ENCODE data around the gene MYH10.

The MYH10 gene

DNA sequence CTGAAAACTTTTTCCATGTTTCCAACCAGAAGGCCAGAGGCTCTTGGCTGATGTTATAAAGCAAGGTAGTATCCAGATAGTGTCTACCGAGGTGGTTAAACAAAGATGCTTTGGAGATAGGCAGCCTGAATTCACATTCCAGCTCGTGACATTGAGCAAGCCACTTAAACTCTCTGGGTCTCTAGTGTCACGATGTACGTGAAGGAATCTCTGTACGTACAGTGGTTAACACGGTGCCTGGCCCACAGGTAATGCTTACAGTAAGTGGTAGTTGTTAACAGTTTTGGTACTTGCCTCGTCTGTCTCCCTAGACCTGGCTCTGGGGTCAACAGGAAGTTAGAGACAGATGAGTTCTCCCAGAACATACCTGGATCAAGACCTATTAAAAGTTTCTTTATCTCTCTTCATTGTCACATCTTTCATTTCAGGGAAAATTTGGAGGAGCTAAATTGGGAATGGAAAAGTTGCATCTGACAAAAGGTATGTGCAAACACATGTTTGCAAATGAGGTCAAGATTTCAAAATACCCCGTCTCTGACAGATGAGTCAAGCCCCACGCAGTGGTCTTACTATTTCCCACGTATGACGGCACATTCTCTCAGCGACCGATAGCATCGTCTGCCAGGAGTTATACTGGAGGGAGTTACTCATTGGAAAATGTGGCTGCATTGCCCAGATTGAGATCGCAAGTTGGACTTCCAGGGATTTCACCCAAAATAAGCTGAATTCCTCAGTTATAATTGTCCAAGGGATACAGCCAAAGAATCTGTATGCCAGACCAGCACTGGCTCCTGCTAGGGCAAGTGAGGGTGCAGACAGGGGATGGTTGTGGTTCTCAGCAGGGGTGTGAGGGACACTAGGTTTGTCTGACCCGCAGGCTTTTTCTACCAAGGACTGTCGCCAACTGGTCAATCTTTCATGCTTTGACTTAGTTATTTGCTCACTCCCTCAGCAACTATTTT, 18.9 kb upstream of the MYH10 start:
- no peak for DNase-seq (ENCODE audit: low read depth, low spot score)

DNA sequence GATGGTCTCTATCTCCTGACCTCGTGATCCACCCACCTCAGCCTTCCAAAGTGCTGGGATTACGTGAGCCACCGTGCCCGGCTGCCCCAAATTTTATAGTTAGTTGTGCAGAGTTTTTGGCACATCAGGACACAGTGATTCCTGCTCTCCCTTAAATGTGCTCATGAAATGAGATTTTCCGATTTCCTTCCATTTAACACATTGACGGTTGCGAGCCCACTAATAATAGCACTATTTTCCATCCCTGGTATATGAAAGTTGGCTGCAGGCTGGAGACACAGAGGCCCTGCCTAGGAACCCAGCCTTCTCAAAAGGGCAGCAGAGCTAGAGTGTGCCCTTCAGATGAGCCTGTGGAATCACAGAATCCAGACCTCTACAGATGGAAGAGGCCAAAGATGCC, 17.4 kb upstream of the MYH10 start:
- DNase-seq (ENCODE audit: low read depth, low spot score): no peak

DNA sequence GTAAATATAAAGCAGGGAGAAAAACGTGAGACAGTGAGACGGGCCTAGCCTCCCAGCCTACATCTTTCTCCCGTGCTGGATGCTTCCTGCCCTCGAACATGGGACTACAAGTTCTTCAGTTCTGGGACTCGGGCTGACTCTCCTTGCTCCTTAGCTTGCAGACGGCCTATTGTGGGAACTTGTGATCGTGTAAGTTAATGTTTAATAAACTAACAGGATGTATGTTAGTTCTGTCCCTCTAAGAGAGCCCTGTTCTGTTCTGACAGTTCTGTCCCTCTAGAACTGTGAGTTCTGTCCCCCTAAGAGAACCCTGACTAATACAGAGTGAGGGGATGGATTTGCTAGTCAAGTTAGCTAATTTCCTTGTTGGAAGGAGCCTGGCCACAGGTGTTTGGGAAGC, 16.7 kb upstream of the MYH10 start:
- no peak for DNase-seq (ENCODE audit: low read depth, low spot score)

DNA sequence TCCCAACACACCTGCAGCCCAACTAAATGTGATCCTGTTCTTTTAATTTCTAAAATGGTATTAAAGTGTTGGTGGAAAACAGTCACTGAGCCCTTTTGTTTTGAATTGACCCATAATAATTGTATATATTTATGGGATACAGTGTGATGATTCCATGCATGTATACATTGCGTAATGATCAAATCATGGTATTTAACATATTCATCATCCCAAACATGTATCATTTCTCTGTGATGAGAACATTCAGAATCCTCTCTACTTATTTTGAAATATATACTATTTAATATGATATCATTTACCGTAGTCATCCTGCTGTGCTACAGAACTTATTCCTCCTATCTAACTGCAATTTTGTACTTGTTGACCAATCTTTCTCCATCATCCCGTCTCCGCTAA, 14.0 kb upstream of the MYH10 start:
- no peak for DNase-seq (ENCODE audit: low read depth, low spot score)

GRCh38 chr17:8643855-8644506, 13.5 kb upstream of the MYH10 start:
- no peak for DNase-seq (ENCODE audit: low read depth, low spot score)

- DNase-seq (ENCODE audit: low read depth, low spot score): no peak
Measured at GRCh38 chr17:8639709-8640108, 9.2 kb upstream of the MYH10 start.

GRCh38 chr17:8632061-8632460, 1.5 kb upstream of the MYH10 start:
- DNase-seq (ENCODE audit: low read depth, low spot score): no peak

DNA sequence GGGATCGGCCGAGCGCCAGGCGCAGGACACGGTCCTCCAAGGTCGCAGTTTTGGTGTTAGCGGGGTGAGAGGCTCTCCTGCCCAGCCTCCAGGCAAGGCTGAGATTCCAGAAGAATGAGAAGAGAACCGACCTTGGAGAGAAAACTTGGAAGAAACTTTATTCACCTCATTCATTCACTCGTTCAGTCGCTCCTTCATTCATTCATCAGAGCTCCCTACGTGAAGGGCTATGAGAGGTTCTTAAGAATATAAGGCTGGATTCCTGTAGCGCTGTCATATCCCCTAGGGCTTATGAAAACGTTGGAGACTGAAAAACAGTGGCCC, 991 bp upstream of the MYH10 start:
- DNase-seq (ENCODE audit: low read depth, low spot score): no peak

DNA sequence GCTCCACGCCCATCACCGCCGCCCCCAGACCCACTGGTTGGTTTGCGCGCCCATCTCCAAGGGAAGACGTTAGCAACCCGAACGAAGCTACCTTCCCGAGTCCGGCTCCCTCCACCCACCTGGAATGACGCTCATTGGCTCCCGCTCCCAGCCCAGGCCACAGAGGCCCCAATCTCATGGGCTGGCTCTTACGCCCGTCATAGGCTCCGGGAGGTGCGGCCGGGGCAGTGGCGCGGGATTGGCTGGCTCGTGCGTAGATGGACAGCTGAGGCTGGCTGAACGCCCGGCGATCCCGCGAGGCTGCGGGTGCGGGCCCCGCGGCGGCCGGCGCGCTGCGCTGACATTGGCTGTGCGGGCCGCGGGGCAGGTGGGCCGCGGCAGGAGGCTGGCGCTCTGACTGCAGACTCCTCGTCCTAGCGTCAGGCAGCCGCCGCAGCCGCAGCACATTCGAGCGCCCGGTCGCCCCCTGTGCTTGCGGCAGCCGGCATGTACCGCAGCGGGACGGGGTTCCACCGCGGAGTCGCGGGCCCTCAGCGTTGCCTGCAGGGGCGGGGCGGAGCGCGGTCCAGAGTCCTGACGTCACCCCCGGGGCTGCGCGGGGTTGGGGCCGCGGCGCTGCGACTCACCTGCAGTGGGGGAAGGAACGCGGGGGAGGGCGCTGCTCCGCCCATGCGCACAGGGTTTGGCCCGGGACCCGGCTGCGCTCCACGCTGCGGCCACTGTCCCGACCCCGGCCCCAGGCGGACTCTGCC, 453 bp upstream of the MYH10 start:
- DNase-seq (ENCODE audit: low read depth, low spot score): peak; percentile 76

GRCh38 chr17:8629371-8630226, 926 bp downstream of the MYH10 start:
- DNase-seq (ENCODE audit: low read depth, low spot score): no peak

- no peak for DNase-seq (ENCODE audit: low read depth, low spot score)
Measured at GRCh38 chr17:8628609-8629169, 1.8 kb downstream of the MYH10 start.

DNA sequence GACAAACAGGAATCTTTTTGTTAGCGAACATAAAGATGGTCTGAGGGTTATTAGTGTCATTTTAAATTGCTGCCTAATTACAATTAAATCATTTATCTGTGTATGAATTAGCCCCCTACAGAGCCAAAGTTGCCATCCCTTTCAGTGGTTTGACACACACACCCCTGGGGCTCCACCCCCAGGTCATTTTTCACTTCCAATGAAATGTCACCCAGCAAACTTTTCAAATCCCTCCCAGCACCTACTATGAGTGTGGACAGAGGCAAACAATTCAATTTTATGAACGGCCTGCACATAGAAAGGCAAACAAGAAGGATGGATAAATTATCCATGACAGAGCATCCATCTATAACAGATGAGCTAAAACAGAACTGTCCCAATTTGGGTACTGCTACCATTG, 2.4 kb downstream of the MYH10 start:
- no peak for DNase-seq (ENCODE audit: low read depth, low spot score)

DNA sequence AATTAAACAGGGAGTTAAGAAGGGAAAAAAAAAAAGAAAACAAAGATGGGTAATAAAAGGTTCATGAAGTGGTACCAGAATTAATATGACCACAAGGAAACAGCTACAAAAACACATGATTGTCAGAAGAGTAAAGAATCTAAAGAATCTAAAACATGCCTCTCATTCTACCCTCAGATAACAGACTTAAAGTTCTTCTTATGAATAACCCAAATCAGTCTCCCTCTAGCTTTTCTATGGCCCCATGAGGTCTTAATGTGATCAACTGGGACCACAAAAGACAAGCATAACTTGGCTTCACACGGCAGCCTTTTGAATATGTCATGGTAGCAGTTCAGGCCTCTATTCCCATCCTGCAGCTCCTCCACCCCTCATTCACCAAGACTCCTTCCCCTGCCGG, 6.9 kb downstream of the MYH10 start:
- no peak for DNase-seq (ENCODE audit: low read depth, low spot score)

DNA sequence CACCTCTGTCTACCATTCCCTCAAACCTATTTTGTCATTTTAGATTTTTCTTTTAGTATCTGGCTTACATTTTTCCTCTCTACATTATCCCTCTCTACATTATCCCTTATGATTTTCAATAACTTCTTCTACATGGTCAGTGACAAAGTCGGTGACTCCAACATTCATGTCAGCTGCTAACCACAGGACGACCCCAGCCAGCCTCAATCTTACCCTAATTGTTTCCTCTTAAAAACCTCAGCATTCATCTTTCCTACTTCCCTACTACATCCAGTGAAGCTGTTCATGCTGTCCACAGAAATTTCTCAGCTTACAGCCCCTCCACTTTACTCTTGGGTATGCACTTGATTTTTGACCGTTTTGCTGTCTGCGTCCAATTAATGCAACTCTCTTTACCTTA, 8.3 kb downstream of the MYH10 start:
- DNase-seq (ENCODE audit: low read depth, low spot score): no peak

- no peak for DNase-seq (ENCODE audit: low read depth, low spot score)
Measured at GRCh38 chr17:8621585-8621984, 8.9 kb downstream of the MYH10 start.

GRCh38 chr17:8619294-8619693, 11.2 kb downstream of the MYH10 start:
- no peak for DNase-seq (ENCODE audit: low read depth, low spot score)

DNA sequence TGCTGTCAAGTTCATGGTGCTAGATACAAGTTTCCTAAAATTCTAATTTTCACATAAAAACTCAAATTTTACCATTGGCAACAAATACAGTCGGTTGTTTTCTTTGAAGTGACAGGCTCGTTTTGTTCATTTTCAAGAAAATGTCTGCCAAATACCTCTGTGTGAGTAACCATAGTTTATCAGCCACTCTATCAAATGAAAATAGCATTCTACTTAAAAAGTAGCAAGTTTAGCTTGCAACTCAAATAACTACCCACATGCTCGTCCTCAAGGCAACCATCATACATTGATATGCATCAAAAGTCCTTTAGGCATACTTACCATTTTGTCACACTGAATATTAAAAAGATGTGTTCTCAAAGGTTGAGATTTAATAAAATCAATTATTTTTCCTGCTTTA, 11.7 kb downstream of the MYH10 start:
- no peak for DNase-seq (ENCODE audit: low read depth, low spot score)

- no peak for DNase-seq (ENCODE audit: low read depth, low spot score)
Measured at GRCh38 chr17:8614988-8615387, 15.5 kb downstream of the MYH10 start.

DNA sequence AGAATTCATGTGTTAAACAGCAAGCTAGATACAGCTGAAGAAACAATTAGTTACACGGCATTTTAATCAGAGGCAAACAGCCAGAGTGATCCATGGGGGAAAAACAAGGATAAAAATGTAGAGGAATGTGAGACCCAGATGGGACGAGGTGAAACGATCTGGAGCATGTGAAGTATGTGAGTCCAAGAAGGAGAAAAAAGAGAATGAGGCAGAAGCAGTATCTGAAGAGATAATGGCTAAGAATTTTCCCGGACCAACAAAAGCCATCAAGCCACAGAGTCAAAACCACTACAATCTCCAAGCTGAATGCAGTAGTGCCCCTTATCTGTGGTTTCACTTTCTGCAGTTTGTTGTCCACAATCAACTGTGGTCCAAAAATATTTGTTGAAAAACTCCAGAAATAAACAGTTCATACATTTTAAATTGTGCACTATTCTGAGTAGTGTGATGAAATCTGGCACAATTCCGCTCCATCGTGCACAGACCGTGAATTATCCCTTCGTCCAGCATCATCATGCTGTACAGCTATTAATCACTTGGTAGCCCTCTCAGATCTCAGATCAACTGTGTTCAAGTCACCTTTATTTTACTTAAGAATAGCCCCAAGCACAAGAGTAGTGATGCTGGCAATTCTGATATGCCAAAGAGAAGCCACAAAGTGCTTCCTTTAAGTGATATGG, 18.8 kb downstream of the MYH10 start:
- DNase-seq (ENCODE audit: low read depth, low spot score): no peak

DNA sequence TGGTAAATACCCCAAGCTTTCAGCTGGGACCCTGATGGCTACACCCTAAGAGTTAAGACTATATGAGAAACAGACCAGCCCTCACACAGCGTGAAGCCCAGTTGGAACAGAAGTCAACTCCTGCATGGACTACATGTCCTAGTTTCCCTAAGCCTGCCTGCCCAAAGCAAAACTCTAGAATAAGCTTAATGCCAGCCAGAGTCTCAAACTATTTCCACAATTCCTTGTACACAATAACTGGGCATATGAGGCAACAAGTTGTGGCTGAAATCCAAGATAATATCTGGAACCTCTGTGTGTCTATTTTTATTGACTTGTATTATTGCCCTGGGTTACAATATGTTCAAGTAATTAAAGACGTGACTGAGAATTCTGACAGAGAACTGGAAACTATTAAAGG, 19.4 kb downstream of the MYH10 start:
- no peak for DNase-seq (ENCODE audit: low read depth, low spot score)

DNA sequence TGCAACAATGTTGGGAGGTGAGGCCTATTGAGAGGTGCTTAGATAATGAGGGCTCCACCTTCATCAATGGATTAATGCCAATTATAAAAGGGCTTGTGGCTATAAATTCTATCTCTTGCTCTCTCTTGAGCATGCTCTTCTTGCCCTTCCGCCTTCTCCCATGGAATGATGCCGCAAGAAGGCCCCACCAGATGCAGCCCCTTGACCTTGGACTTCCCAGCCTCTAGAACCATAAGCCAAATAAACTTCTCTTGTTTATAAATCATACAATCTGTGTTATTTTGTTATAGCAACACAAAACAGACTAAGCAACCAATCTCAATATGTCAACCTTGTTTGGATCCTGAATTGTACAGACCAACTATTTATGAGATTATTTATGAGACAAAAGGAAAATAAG, 20.0 kb downstream of the MYH10 start:
- no peak for DNase-seq (ENCODE audit: low read depth, low spot score)

Measured in activated naive CD8-positive, alpha-beta T cell treated with anti-CD3 and anti-CD28 coated beads, Interleukin-2, amount 50 U/mL, for 16 hours (primary cell).